ENCODE measurements around the gene FAM3A. TPM values are rescaled to one million over a fixed set of nuclear protein-coding genes. Genes with fewer than 3 reads are reported as not detected.

FAM3A gene
- polyA plus RNA-seq, 1 of the 3 experiments (the other 2 are of a cell fraction): 42.1 TPM

DNA sequence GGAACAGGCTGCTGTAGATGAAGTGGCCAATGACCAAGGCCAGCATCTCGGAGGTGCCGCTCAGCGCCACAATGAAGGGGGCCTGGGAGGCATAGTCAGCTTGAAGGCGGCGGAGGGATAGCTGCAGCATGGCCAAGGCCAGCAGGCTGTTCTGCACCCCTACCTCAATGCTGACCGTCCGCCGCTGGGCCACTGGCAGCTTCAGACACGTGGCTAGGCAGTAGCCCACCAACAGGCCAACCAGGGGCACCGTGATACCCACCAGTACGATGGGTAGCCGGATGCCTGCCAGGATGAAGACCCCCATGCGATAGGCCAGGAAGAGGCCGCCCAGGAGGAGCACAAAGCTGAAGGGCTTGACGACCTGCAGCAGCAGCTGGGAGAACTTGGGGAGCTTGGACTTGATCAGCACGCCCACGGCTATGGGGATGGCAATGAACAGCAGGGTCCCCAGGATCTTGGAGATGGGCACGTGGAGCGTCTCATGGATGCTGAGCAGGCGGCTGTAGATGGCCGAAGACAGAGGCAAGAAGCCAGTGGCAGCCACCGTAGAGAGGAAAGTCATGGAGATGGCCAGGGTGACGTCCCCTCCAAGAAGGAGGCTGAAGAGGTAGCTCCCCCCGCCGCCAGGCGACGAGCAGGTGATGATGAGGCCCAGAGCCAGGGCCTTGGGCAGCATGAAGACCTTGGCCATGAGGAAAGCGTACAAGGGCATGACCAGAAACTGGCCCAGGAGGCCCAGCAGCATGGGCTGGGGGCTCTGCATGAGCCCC, 28.3 kb downstream of the FAM3A start:
- H3K9me2 ChIP-seq: no peaks in the 10 kb centered on the region
- H3K27me3 ChIP-seq (ENCODE audit: insufficient read depth): 0 out of 2 replicates have a peak, but pooled peaks cover 10% of the 10 kb centered on the region
- no peak overlapping the region for H2AFZ ChIP-seq (ENCODE audit: low read depth)
- 52% methylated on average over 13 of the region's 28 CpGs for WGBS (ENCODE audit: low lambda C conversion rate)
- H3F3A ChIP-seq (replicated peaks; ENCODE audit: insufficient read depth): peaks cover 2% of the 10 kb centered on the region
- no peak overlapping the region for H3K9ac ChIP-seq
- H4K20me1 ChIP-seq (ENCODE audit: insufficient read depth): no peaks in the 10 kb centered on the region
- no peak overlapping the region; a peak in 1 of 4 replicates for H3K27ac ChIP-seq (ENCODE audit: low read depth in 2 of 2, low read length in 1 of 2)
- ChIA-PET POLR2A (interaction anchor here (1.6 to 2.4 kb wide), 3 partner anchors 9 to 88 kb away, joined by 4 to 8 read pairs (median 7); partner anchors contain the start of gene LAGE3), CTCF (interaction anchor here (1.4 kb wide), 1 partner anchor 29 kb away, joined by 4 read pairs; no protein-coding TSS in a partner anchor)
- no peaks in the 10 kb centered on the region for H3K9me3 ChIP-seq
- no peak for TF ChIP-seq MEF2A (IDR thresholded peaks at IDR 0.05; ENCODE audit: borderline replicate concordance, low read depth)
- no peak for TF ChIP-seq RXRA (IDR thresholded peaks at IDR 0.05; ENCODE audit: borderline replicate concordance, low read depth)
- no peak for TF ChIP-seq TCF12 (IDR thresholded peaks at IDR 0.05)
- TF ChIP-seq NFIC (IDR thresholded peaks at IDR 0.05; ENCODE audit: borderline replicate concordance): no peak
- TF ChIP-seq FOSL2 (IDR thresholded peaks at IDR 0.05; ENCODE audit: borderline replicate concordance, low read depth): no peak
- no peak for TF ChIP-seq FOXM1 (IDR thresholded peaks at IDR 0.05; ENCODE audit: low read depth)
- TF ChIP-seq REST (IDR thresholded peaks at IDR 0.05; ENCODE audit: low read depth, low read length): no peak
- TF ChIP-seq IRF3 (IDR thresholded peaks at IDR 0.05; ENCODE audit: low read depth, low read length): no peak
- H3K4me2 ChIP-seq: no peak overlapping the region
- H3K79me2 ChIP-seq (ENCODE audit: insufficient read depth): peaks cover 19% of the 10 kb centered on the region; the same call in 1 of the 2 replicates
- H3K4me3 ChIP-seq (ENCODE audit: low read depth in 2 of 2, low read length in 1 of 2): no peak overlapping the region
- H3K4me1 ChIP-seq (ENCODE audit: control insufficient read depth in 1 of 2, insufficient read depth in 2 of 2, low read depth in 1 of 2, low read length in 1 of 2): peaks cover 0 to 17% of the 10 kb centered on the region in 2 experiments; a peak in 1 of 4 replicates
- no peak for DNase-seq
- H3K36me3 ChIP-seq (replicated peaks in 1 of 2; ENCODE audit: control insufficient read depth in 1 of 2, insufficient read depth in 2 of 2, low read length in 1 of 2): peaks cover 0 to 14% of the 10 kb centered on the region in 2 experiments

All from SK-N-SH (cell line).